CD14-positive monocyte (primary cell): ENCODE measurements around the gene IPO9. TPM values are rescaled to one million over a fixed set of nuclear protein-coding genes. Genes with fewer than 3 reads are reported as not detected.
A peak's percentile ranks its signal among the peaks of the same experiment; 100 is the strongest.

Experiments used
- DNase-seq, 3 donors: peaks; one replicate each; pipeline ENCODE4 v3.0.0-alpha.2; 2011 to 2022
- H2AFZ ChIP-seq: 2 replicates; pipeline ENCODE4 v1.6.0; 2012; ENCODE audit warnings: mild to moderate bottlenecking, low read depth, low read length, inconsistent platforms; ENCODE audit not compliant: insufficient read depth, poor library complexity, severe bottlenecking
- H3K27ac ChIP-seq, 2 donors: 1 replicate in 1 of 2; 2 replicates in 1 of 2; pipeline ENCODE4 v1.5.1; 2012 to 2013; ENCODE audit warnings: low read length in 2 of 2, control low read depth in 1 of 2, inconsistent platforms in 1 of 2, low read depth in 1 of 2, mild to moderate bottlenecking in 1 of 2
- H3K27me3 ChIP-seq, 2 donors: one replicate each; pipeline versions ENCODE4 v1.6.0 to v1.6.1; 2011 to 2013; ENCODE audit warnings: low read length in 2 of 2; ENCODE audit not compliant: control insufficient read depth in 2 of 2, insufficient read depth in 2 of 2
- H3K36me3 ChIP-seq, 2 donors: replicated peaks in 1 of 2; 1 replicate in 1 of 2; 2 replicates in 1 of 2; pipeline versions ENCODE4 v1.5.1 to v1.6.1; 2012 to 2013; ENCODE audit warnings: low read length in 2 of 2, control low read depth in 1 of 2, inconsistent platforms in 1 of 2, mild to moderate bottlenecking in 1 of 2; ENCODE audit not compliant: insufficient read depth in 2 of 2, control insufficient read depth in 1 of 2
- H3K4me1 ChIP-seq, 2 donors: 1 replicate in 1 of 2; 2 replicates in 1 of 2; pipeline versions ENCODE4 v1.5.1 to v1.6.1; 2012 to 2013; ENCODE audit warnings: low read length in 2 of 2, control low read depth in 1 of 2, inconsistent platforms in 1 of 2, mild to moderate bottlenecking in 1 of 2, moderate library complexity in 1 of 2; ENCODE audit not compliant: insufficient read depth in 2 of 2, control insufficient read depth in 1 of 2
- H3K4me2 ChIP-seq: replicated peaks from 2 replicates; pipeline ENCODE3; 2012; ENCODE audit warnings: low read length, moderate library complexity, mild to moderate bottlenecking; ENCODE audit not compliant: poor library complexity, severe bottlenecking; ENCODE audit errors: extremely low read depth
- H3K4me3 ChIP-seq, 3 experiments: fragments of 200-600 bp in 1 of 3; sonication (generic) in 1 of 3; replicated peaks in 1 of 3; 1 replicate in 2 of 3; 2 replicates in 1 of 3; pipeline ENCODE4 v1.5.1; 2011 to 2013; ENCODE audit warnings: low read length in 3 of 3, mild to moderate bottlenecking in 3 of 3, control low read depth in 2 of 3, low read depth in 2 of 3, inconsistent platforms in 1 of 3, moderate library complexity in 1 of 3
- H3K79me2 ChIP-seq: 2 replicates; pipeline ENCODE4 v1.6.0; 2012; ENCODE audit warnings: mild to moderate bottlenecking, control low read depth, inconsistent platforms, low read length, moderate library complexity; ENCODE audit not compliant: insufficient read depth
- H3K9ac ChIP-seq: 2 replicates; pipeline ENCODE4 v1.6.0; 2017; ENCODE audit warnings: low read length, mild to moderate bottlenecking; ENCODE audit not compliant: insufficient read depth, poor library complexity, severe bottlenecking
- H3K9me3 ChIP-seq, 2 donors: replicated peaks in 1 of 2; 1 replicate in 1 of 2; 2 replicates in 1 of 2; pipeline versions ENCODE4 v1.5.1 to v1.6.1; 2012 to 2013; ENCODE audit warnings: low read length in 2 of 2, control low read depth in 1 of 2; ENCODE audit not compliant: control insufficient read depth in 1 of 2, insufficient read depth in 1 of 2
- H4K20me1 ChIP-seq: 2 replicates; pipeline ENCODE4 v1.6.0; 2012; ENCODE audit warnings: mild to moderate bottlenecking, low read length, control low read depth, moderate library complexity; ENCODE audit not compliant: insufficient read depth
- H3K27ac Mint-ChIP-seq, 7 donors: one replicate each; pipeline ENCODE4 v1.8.0; 2020; ENCODE audit warnings: mild to moderate bottlenecking in 7 of 7, mixed read lengths in 7 of 7, moderate library complexity in 6 of 7, inconsistent platforms in 2 of 7
- H3K27me3 Mint-ChIP-seq, 3 donors: one replicate each; pipeline ENCODE4 v1.8.0; 2021 to 2022; ENCODE audit warnings: low read depth in 3 of 3, mild to moderate bottlenecking in 3 of 3, mixed read lengths in 3 of 3, moderate library complexity in 3 of 3, inconsistent platforms in 1 of 3
- H3K36me3 Mint-ChIP-seq, 2 donors: one replicate each; pipeline ENCODE4 v1.8.0; 2020; ENCODE audit warnings: mixed read lengths in 2 of 2, inconsistent platforms in 1 of 2, mild to moderate bottlenecking in 1 of 2
- H3K4me1 Mint-ChIP-seq: one replicate; pipeline ENCODE4 v1.8.0; 2020; ENCODE audit warnings: mild to moderate bottlenecking, mixed read lengths
- H3K4me3 Mint-ChIP-seq, 2 donors: one replicate each; pipeline ENCODE4 v1.8.0; 2020; ENCODE audit warnings: mild to moderate bottlenecking in 2 of 2, mixed read lengths in 2 of 2, moderate library complexity in 1 of 2
- H3K9me3 Mint-ChIP-seq, 7 donors: one replicate each; pipeline ENCODE4 v1.8.0; 2020 to 2022; ENCODE audit warnings: mixed read lengths in 7 of 7, mild to moderate bottlenecking in 6 of 7, moderate library complexity in 6 of 7, inconsistent platforms in 2 of 7
- WGBS: methylation state at CpG from one replicate; pipeline ENCODE4 v1.1.5; 2013; ENCODE audit warnings: missing lambda C conversion rate; ENCODE audit not compliant: insufficient coverage; 5-methylcytosine and 5-hydroxymethylcytosine counted together
- intact Hi-C, 2 donors: fragments of 100-400 bp; cut with micrococcal nuclease; formaldehyde crosslinking; loops; one replicate each; pipeline versions ENCODE4 v1.15.0 to v1.15.1; 2023
- polyA plus RNA-seq, 3 donors: library from polyadenylated mRNA; depleted of rRNA in 1 of 3; unstranded in 2 of 3; stranded (reverse) in 1 of 3; fragments of 300-500 nt in 2 of 3; fragments of >200 nt in 1 of 3; fragmentation: Illumina TruSeq in 2 of 3; gene quantifications; 1 replicate in 2 of 3; 2 replicates in 1 of 3; pipeline ENCODE4 v1.2.3, GENCODE V29; 2012 to 2021
- TF ChIP-seq, protein P1 (sequence below): fragments of 200-600 bp; IDR thresholded peaks from one replicate; pipeline ENCODE4 v1.8.0; 2022; ENCODE audit warnings: antibody characterized with exemption, mild to moderate bottlenecking

IPO9 gene
- polyA plus RNA-seq, 3 donors: 11.3 to 12.6 (median 12.0) TPM

DNA sequence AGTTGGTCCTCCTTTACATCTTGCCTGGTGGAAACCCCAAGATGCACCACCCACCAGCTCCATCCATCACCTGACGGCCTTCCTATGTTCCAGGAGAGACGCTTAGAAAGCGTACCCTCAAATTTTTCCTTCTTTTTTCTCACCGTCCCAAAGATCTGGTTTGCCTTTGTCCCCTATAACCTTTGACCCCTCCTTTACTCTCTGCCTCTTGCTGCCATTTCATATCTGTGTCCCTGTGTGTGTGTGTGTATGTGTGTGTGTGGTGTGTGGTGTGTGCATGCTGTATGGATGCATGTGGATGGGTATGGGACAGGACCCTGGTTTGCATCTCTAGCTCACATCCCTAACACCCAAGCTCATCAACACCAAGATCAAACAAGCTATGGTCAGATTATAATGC lies 22.2 kb upstream of the IPO9 start:
- no peaks in the 10 kb centered on the region for H3K9me3 ChIP-seq
- Mint-ChIP-seq H3K4me1 (no peaks in the 10 kb centered on the region), H3K9me3 (no peaks in the 10 kb centered on the region), H3K27ac (peak overlapping the region in 1 of 7 donors; percentile 57), H3K27me3 (no peaks in the 10 kb centered on the region), H3K4me3 (no peak overlapping the region), H3K36me3 (peaks cover 16 to 20% of the 10 kb centered on the region in 2 donors)
- intact Hi-C loops: no loop called here
- H3K27me3 ChIP-seq: no peaks in the 10 kb centered on the region
- no peak for DNase-seq
- no peak overlapping the region for H3K4me3 ChIP-seq
- no peak overlapping the region for H3K9ac ChIP-seq
- H3K36me3 ChIP-seq: peaks cover 0 to 2% of the 10 kb centered on the region in 2 donors
- no peaks in the 10 kb centered on the region for H3K4me1 ChIP-seq
- no peak overlapping the region for H3K27ac ChIP-seq
- no peak overlapping the region for H2AFZ ChIP-seq
- TF ChIP-seq, protein P1, sequence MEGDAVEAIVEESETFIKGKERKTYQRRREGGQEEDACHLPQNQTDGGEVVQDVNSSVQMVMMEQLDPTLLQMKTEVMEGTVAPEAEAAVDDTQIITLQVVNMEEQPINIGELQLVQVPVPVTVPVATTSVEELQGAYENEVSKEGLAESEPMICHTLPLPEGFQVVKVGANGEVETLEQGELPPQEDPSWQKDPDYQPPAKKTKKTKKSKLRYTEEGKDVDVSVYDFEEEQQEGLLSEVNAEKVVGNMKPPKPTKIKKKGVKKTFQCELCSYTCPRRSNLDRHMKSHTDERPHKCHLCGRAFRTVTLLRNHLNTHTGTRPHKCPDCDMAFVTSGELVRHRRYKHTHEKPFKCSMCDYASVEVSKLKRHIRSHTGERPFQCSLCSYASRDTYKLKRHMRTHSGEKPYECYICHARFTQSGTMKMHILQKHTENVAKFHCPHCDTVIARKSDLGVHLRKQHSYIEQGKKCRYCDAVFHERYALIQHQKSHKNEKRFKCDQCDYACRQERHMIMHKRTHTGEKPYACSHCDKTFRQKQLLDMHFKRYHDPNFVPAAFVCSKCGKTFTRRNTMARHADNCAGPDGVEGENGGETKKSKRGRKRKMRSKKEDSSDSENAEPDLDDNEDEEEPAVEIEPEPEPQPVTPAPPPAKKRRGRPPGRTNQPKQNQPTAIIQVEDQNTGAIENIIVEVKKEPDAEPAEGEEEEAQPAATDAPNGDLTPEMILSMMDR: no peak
- H3K79me2 ChIP-seq: no peaks in the 10 kb centered on the region
- no peak overlapping the region for H3K4me2 ChIP-seq
- no peaks in the 10 kb centered on the region for H4K20me1 ChIP-seq
- WGBS: 80% methylated on average over 1 of the region's 4 CpGs

DNA sequence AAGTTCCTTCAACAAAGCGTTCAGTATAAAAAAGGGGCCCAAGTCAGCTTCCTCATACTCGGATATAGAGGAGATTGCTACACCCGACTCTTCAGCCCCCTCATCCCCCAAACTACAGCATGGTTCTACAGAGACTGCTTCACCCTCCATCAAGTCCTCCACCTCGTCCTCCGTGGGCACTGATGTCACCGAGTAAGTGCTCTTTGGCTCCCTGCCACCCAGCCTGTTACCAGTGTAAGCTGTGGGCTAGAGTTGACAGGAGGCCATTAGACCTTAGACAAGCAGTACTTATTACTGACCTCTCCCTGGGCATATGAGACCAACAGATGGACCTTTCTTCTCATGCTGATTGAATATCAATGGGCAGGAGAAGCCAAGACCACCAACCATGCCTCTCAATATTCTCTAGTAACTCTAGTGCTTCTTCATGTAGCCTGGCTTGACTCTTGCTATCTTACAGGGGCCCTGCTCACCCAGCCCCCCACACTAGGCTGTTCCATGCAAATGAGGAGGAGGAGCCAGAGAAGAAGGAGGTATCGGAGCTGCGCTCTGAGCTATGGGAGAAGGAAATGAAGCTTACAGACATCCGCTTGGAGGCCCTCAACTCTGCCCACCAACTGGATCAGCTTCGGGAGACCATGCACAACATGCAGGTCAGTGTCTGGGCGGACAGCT lies 20.9 kb upstream of the IPO9 start:
- Histone ChIP-seq H3K4me3 (no peak overlapping the region), H3K27ac (no peak overlapping the region), H3K36me3 (peaks cover 0 to 2% of the 10 kb centered on the region in 2 donors), H3K9me3 (no peaks in the 10 kb centered on the region), H3K4me2 (no peak overlapping the region), H3K27me3 (no peaks in the 10 kb centered on the region), H3K9ac (no peak overlapping the region), H3K4me1 (no peaks in the 10 kb centered on the region), H3K79me2 (no peaks in the 10 kb centered on the region), H4K20me1 (no peaks in the 10 kb centered on the region), H2AFZ (no peak overlapping the region)
- Mint-ChIP-seq H3K9me3 (no peaks in the 10 kb centered on the region), H3K36me3 (peaks cover 16 to 26% of the 10 kb centered on the region in 2 donors), H3K4me1 (no peaks in the 10 kb centered on the region), H3K27me3 (peaks cover 0 to 2% (median 0%) of the 10 kb centered on the region in 3 donors), H3K4me3 (no peak overlapping the region), H3K27ac (no peak overlapping the region)
- intact Hi-C loops: no loop called here
- TF ChIP-seq, protein P1: no peak
- DNase-seq: no peak
- WGBS: 90% methylated on average over 4 of the region's 11 CpGs
